A549 (cell line): ENCODE results near the gene CHST11. TPM values are rescaled to one million over a fixed set of nuclear protein-coding genes. Genes with fewer than 3 reads are reported as not detected.

Source experiments
- ATAC-seq, 2 experiments: fragments of 200-7000 bp in 1 of 2; fragments of >200 bp in 1 of 2; cut with Nextera tagmentation in 1 of 2; cut with Tn5 transposase in 1 of 2; 3 replicates each; pipeline versions ENCODE4 v1.8.0 to v1.9.1; 2018 to 2020; ENCODE audit warnings: mild to moderate bottlenecking in 1 of 2, moderate library complexity in 1 of 2
- CTCF ChIA-PET: fragments of 300-600 bp; sonication (Branson Sonifier 250); formaldehyde crosslinking; extraction: SDS; loops from one replicate; lab custom pipeline; 2021; ENCODE audit warnings: antibody characterized with exemption, inconsistent platforms; lab: Yijun Ruan, JAX
- POLR2A ChIA-PET: fragments of 350-600 bp; formaldehyde crosslinking; extraction: SDS; loops from one replicate; lab custom pipeline; 2021; ENCODE audit warnings: antibody characterized with exemption, inconsistent platforms; lab: Yijun Ruan, JAX
- DNase-seq, 2 experiments: peaks; one replicate each; pipeline versions ENCODE4 v3.0.0 to v3.0.0-alpha.2; 2011 to 2016; ENCODE audit warnings: low read depth in 1 of 2, low spot score in 1 of 2
- FAIRE-seq: peaks from 2 replicates; lab custom pipeline; 2011; peaks lifted over from hg19 to GRCh38; lab: Jason Lieb, UNC
- H3K27ac ChIP-seq, 2 experiments: fragments of >200 bp; sonication (Bioruptor Twin); formaldehyde crosslinking; 3 replicates each; pipeline ENCODE4 v1.5.1; 2016 to 2017
- H3K4me1 ChIP-seq: fragments of >200 bp; sonication (Bioruptor Twin); formaldehyde crosslinking; 3 replicates; pipeline ENCODE4 v1.6.1; 2016
- H3K4me2 ChIP-seq: fragments of >200 bp; sonication (Bioruptor Twin); formaldehyde crosslinking; 3 replicates; pipeline ENCODE4 v1.6.1; 2016
- H3K4me3 ChIP-seq: fragments of >200 bp; sonication (Bioruptor Twin); formaldehyde crosslinking; 3 replicates; pipeline ENCODE4 v1.5.1; 2016
- H3K9me3 ChIP-seq: fragments of >200 bp; sonication (Bioruptor Twin); formaldehyde crosslinking; 3 replicates; pipeline ENCODE4 v1.6.1; 2016
- ATOH8 ChIP-seq: fragments of 250-450 bp; sonication (Bioruptor Pico); IDR thresholded peaks from 2 replicates; pipeline ENCODE4 v1.5.0; 2020; ENCODE audit warnings: low read depth, mild to moderate bottlenecking, moderate library complexity
- BHLHE40 ChIP-seq: IDR thresholded peaks from 2 replicates; pipeline ENCODE4 v1.6.1; 2012; ENCODE audit warnings: low read depth, low read length, inconsistent platforms
- CBX2 ChIP-seq: fragments of 200-600 bp; sonication (generic); IDR thresholded peaks from 2 replicates; pipeline ENCODE4 v1.6.1; 2016; ENCODE audit warnings: low read depth, mild to moderate bottlenecking, borderline replicate concordance
- CBX8 ChIP-seq: fragments of 200-600 bp; sonication (generic); IDR thresholded peaks from 2 replicates; pipeline ENCODE4 v1.6.1; 2016
- CHD4 ChIP-seq: fragments of 200-600 bp; sonication (generic); IDR thresholded peaks from 2 replicates; pipeline ENCODE4 v1.6.1; 2016; ENCODE audit warnings: antibody characterized with exemption, mild to moderate bottlenecking, borderline replicate concordance
- HES2 ChIP-seq: fragments of >200 bp; sonication (Bioruptor Twin); formaldehyde crosslinking; IDR thresholded peaks from 2 replicates; pipeline ENCODE4 v1.6.1; 2016
- HEYL ChIP-seq: fragments of 250-450 bp; sonication (Bioruptor Pico); IDR thresholded peaks from 2 replicates; pipeline ENCODE4 v1.8.0; 2021; ENCODE audit warnings: mild to moderate bottlenecking, moderate library complexity
- HOXB13 ChIP-seq: fragments of 250-450 bp; sonication (Bioruptor Pico); IDR thresholded peaks from 2 replicates; pipeline ENCODE4 v1.5.0; 2020; ENCODE audit warnings: low read depth, mild to moderate bottlenecking, moderate library complexity
- JUN ChIP-seq, 2 experiments: fragments of >200 bp; sonication (Bioruptor Twin); formaldehyde crosslinking; IDR thresholded peaks; 2 replicates in 1 of 2; 3 replicates in 1 of 2; pipeline ENCODE4 v1.6.1; 2016 to 2017
- KDM5A ChIP-seq: fragments of 200-600 bp; sonication (generic); IDR thresholded peaks from 2 replicates; pipeline ENCODE4 v1.6.1; 2016; ENCODE audit warnings: antibody characterized with exemption, mild to moderate bottlenecking
- MAFK ChIP-seq: fragments of 450-650 bp; IDR thresholded peaks from 2 replicates; pipeline ENCODE4 v1.6.1; 2014; ENCODE audit not compliant: partially characterized antibody
- MYC ChIP-seq: IDR thresholded peaks from 2 replicates; pipeline ENCODE4 v1.6.1; 2012; ENCODE audit warnings: mild to moderate bottlenecking, inconsistent platforms, low read length, improper control_type of control experiment, borderline replicate concordance
- RAD21 ChIP-seq, 2 experiments: fragments of >200 bp in 1 of 2; sonication (Bioruptor Twin) in 1 of 2; formaldehyde crosslinking in 1 of 2; IDR thresholded peaks in 1 of 2; conservative IDR thresholded peaks in 1 of 2; 2 replicates in 1 of 2; 3 replicates in 1 of 2; pipeline ENCODE4 v1.6.1; 2012 to 2018; ENCODE audit warnings: inconsistent platforms in 1 of 2
- RCOR1 ChIP-seq: fragments of 150-350 bp; IDR thresholded peaks from 2 replicates; pipeline ENCODE4 v1.6.1; 2014; ENCODE audit warnings: antibody characterized with exemption, low read length, low read depth
- SMC3 ChIP-seq: fragments of >200 bp; sonication (Bioruptor Twin); formaldehyde crosslinking; IDR thresholded peaks from 3 replicates; pipeline ENCODE4 v1.6.1; 2018; ENCODE audit warnings: inconsistent platforms
- TP53 ChIP-seq: fragments of 250-450 bp; sonication (Bioruptor Pico); IDR thresholded peaks from 2 replicates; pipeline ENCODE4 v1.5.0; 2021; ENCODE audit warnings: mild to moderate bottlenecking, moderate library complexity
- USF2 ChIP-seq: fragments of 450-650 bp; IDR thresholded peaks from 2 replicates; pipeline ENCODE4 v1.6.1; 2014; ENCODE audit warnings: antibody characterized with exemption
- ZC3H11A ChIP-seq: fragments of 450-650 bp; IDR thresholded peaks from 2 replicates; pipeline ENCODE4 v1.6.1; 2014; ENCODE audit warnings: antibody characterized with exemption, mild to moderate bottlenecking
- ZSCAN20 ChIP-seq: fragments of 250-450 bp; sonication (Bioruptor Pico); IDR thresholded peaks from 2 replicates; pipeline ENCODE4 v1.8.0; 2022; ENCODE audit warnings: mild to moderate bottlenecking, moderate library complexity
- WGBS: methylation state at CpG from one replicate; pipeline ENCODE4 v1.1.6; 2017; ENCODE audit errors: missing lambda C conversion rate; 5-methylcytosine and 5-hydroxymethylcytosine counted together
- polyA plus RNA-seq, 4 experiments: library from polyadenylated mRNA; depleted of rRNA in 3 of 4; stranded (reverse); fragments of >200 nt; fragmentation: RNase III in 1 of 4; extraction: RNeasy Plus Mini Kit Qiagen cat#74134 plus additional on column Dnase treatment in 1 of 4; gene quantifications; 2 replicates in 3 of 4; 3 replicates in 1 of 4; pipeline ENCODE4 v1.2.3, GENCODE V29; 2011 to 2017
- TF ChIP-seq, protein P1 (sequence below): fragments of >200 bp; sonication (Bioruptor Twin); formaldehyde crosslinking; IDR thresholded peaks from 3 replicates; pipeline ENCODE4 v1.5.1; 2016
- TF ChIP-seq, protein P2 (sequence below): fragments of 150-350 bp; IDR thresholded peaks from 2 replicates; pipeline ENCODE4 v1.6.1; 2014; ENCODE audit warnings: low read depth, mild to moderate bottlenecking, low read length
- TF ChIP-seq, protein P3 (sequence below): fragments of 250-450 bp; sonication (Bioruptor Pico); IDR thresholded peaks from 2 replicates; pipeline ENCODE4 v1.5.0; 2021; ENCODE audit warnings: mild to moderate bottlenecking, moderate library complexity, borderline replicate concordance

Gene CHST11
- polyA plus RNA-seq, 2 of the 4 experiments (the other 2 are of a cell fraction), result 19.2 to 21.8 TPM

DNA sequence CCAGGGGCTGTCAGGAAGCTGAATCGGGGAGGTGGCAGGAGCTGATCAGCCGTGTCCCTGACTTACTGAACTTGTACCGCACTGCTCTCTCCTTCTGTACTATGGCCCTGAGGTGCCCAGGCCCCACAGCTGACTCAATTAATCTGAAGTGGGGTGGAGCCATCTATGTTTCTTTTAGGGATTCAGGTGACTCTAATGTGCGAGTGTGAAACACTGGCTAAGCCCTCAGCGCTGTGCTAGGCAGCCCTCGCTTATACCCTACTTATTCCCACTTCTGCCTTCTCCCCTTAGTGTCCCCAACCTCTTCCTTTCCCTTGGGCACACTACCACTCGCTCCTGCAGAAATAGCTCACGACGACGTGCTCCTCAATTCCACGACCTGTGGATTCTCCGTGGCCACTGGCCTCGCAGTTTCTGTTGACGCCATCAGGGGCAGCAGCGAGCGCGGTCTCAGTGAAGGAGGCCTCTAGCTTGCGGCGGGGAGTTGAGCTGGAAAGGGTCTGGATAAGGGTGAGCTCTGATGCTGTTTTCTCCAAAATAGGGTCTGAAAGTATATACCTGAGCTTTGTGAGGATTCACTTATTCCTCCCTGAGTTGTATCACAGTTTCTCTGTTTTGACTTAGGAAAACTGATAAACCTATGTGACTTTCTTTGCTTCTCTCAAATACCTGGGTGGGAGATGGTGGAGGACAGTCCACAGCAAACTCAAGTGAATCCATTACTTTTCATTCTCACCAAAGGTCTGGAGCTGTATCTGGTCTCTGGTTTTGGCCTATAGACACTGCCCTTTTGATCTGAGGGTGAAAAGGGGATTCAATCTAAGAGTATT is 333.8 kb downstream of the CHST11 start:
- no peak for FAIRE-seq
- POLR2A ChIA-PET, result no interaction called here
- H3K4me3 ChIP-seq, result no peak overlapping the region
- 60% methylated on average over 19 of the region's 19 CpGs for WGBS
- no peak overlapping the region for H3K27ac ChIP-seq
- H3K4me1 ChIP-seq, result peaks cover 9% of the 10 kb centered on the region; the same call in 2 of the 3 replicates
- peak; percentile 32 to 45 for DNase-seq
- H3K9me3 ChIP-seq, result no peaks in the 10 kb centered on the region
- CTCF ChIA-PET, result interaction anchor here (0.8 to 1.6 kb wide), 12 partner anchors 10 to 409 kb away, joined by 3 to 5 read pairs (median 3); no protein-coding TSS in a partner anchor
- peak; percentile 51 to 88; a peak in 3 of 6 replicates for ATAC-seq
- TF ChIP-seq HOXB13 (CRISPR knock-in tag) (no peak), BHLHE40 (no peak), CHD4 (no peak), KDM5A (no peak), JUN (IDR thresholded peaks at IDR 0.05) (no peak), ZSCAN20 (CRISPR knock-in tag) (no peak), RCOR1 (no peak), ATOH8 (no peak), CBX2 (no peak), MYC (no peak), CBX8 (no peak), HEYL (CRISPR knock-in tag) (no peak), SMC3 (0 out of 3 replicates have a peak, but pooled peaks have one; percentile 16), RAD21 (conservative IDR thresholded peaks at IDR 0.05 in 1 of 2, IDR thresholded peaks at IDR 0.05 in 1 of 2) (peak; percentile 32 to 55; a peak in 3 of 5 replicates), TP53 (no peak), MAFK (no peak), USF2 (no peak), ZC3H11A (no peak), HES2 (no peak)
- TF ChIP-seq, protein P1, sequence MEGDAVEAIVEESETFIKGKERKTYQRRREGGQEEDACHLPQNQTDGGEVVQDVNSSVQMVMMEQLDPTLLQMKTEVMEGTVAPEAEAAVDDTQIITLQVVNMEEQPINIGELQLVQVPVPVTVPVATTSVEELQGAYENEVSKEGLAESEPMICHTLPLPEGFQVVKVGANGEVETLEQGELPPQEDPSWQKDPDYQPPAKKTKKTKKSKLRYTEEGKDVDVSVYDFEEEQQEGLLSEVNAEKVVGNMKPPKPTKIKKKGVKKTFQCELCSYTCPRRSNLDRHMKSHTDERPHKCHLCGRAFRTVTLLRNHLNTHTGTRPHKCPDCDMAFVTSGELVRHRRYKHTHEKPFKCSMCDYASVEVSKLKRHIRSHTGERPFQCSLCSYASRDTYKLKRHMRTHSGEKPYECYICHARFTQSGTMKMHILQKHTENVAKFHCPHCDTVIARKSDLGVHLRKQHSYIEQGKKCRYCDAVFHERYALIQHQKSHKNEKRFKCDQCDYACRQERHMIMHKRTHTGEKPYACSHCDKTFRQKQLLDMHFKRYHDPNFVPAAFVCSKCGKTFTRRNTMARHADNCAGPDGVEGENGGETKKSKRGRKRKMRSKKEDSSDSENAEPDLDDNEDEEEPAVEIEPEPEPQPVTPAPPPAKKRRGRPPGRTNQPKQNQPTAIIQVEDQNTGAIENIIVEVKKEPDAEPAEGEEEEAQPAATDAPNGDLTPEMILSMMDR, result peak; percentile 54
- TF ChIP-seq, protein P2, sequence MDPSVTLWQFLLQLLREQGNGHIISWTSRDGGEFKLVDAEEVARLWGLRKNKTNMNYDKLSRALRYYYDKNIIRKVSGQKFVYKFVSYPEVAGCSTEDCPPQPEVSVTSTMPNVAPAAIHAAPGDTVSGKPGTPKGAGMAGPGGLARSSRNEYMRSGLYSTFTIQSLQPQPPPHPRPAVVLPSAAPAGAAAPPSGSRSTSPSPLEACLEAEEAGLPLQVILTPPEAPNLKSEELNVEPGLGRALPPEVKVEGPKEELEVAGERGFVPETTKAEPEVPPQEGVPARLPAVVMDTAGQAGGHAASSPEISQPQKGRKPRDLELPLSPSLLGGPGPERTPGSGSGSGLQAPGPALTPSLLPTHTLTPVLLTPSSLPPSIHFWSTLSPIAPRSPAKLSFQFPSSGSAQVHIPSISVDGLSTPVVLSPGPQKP, result no peak
- TF ChIP-seq, protein P3, sequence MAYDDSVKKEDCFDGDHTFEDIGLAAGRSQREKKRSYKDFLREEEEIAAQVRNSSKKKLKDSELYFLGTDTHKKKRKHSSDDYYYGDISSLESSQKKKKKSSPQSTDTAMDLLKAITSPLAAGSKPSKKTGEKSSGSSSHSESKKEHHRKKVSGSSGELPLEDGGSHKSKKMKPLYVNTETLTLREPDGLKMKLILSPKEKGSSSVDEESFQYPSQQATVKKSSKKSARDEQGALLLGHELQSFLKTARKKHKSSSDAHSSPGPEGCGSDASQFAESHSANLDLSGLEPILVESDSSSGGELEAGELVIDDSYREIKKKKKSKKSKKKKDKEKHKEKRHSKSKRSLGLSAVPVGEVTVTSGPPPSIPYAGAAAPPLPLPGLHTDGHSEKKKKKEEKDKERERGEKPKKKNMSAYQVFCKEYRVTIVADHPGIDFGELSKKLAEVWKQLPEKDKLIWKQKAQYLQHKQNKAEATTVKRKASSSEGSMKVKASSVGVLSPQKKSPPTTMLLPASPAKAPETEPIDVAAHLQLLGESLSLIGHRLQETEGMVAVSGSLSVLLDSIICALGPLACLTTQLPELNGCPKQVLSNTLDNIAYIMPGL (CRISPR knock-in tag), result no peak
- H3K4me2 ChIP-seq, result peak overlapping the region; percentile 20; the same call in 2 of the 3 replicates
